GM19438 (cell line): ENCODE measurements around the gene MAP2K2.
"Not testable (repeated sequence)": the region's sequence is repeated elsewhere in the genome, so short reads cannot be mapped to it uniquely, and the experiment has no call there.

Experiments
- ATAC-seq: cut with Tn5 transposase; IDR thresholded peaks from one replicate; pipeline ENCODE4 v1.9.1; 2021; ENCODE audit warnings: low read depth; ENCODE audit not compliant: unreplicated experiment

MAP2K2 gene

DNA sequence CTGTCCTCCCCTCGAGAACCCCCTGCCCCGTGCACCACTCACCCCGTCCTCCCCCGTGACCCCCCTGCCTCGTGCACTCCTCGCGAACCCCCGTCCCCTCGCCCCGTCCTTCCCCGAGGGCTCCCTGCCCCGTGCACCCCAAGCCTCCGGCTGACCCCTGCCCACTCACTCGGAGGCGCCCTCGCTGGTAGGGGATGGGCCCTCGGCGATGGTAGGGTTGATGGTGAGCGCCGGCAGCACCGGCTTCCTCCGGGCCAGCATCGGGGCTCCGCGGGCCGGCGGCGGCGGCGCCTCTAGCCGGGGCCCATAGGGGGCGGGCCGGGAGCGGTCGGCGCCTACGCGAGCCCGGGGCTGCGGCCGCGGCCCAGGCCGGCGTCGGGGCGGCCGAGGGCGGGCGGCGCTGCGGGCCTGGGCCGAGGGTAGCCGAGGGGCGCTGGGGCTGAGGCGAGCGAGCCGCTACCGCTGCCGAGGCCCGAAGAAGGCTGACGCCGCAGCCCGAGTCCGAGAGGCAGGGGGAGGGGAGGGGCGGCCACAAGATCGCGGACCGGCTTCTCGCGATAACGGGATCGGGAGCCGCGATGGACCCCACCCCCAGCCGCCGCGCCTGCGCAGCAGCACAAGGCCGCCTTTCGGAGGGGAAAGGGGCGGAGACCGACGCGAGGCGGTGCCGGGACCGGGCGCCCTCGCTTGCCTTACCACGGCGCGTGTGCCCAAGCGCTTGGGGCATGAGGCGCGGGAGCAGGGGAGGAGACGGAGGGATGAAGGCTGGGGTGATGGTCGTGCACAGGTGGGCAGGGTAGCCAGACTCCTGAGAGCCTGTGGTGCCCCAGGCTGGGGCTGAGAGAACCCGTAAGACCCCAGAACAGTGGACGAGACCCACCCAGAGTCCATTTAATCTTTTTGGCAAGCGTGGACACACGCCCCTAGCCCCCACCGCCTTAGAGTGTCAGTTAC is at the start of gene MAP2K2:
Gene MAP2K2, minus strand, starts transcription at position 508 of the 954 bp plus-strand sequence. Its CDS starts 247 bp downstream, at position 261.
- ATAC-seq = peak; percentile 74

GRCh38 chr19:4172861-4173473 is 49.0 kb upstream of the MAP2K2 start:
- ATAC-seq = no peak

DNA sequence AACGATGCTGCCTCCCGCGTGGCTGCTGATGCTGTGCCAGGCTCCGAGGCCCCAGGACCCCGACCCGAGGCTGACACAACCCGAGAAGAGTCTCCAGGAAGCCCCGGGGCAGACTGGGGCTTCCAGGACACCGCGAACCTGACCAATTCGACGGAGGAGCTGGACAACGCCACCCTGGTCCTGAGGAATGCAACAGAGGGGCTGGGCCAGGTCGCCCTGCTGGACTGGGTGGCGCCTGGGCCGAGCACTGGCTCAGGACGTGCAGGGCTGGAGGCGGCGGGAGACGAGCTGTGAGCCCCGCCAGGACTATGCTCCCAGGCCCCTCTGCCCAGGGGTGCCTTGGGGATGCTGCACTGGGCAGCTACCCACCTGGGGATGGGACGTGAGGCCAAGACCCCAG is 47.8 kb upstream of the MAP2K2 start:
- ATAC-seq = no peak

DNA sequence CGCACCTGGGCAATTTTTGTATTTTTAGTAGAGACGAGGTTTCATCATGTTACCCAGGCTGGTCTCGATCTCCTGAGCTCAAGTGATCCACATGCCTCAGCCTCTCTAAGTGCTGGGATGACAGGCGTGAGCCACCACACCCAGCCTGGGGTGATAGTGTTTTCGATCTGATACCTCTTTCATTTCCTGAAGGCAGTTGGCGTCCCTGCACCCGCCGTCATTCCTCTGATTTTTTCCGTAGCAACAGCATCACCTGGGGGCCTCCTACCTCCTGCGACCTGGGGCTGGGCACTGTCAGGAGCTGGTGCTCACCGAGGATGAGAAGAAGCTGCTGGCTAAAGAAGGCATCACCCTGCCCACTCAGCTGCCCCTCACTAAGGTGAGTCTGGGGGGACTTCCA is 40.3 kb upstream of the MAP2K2 start:
- ATAC-seq = no peak

DNA sequence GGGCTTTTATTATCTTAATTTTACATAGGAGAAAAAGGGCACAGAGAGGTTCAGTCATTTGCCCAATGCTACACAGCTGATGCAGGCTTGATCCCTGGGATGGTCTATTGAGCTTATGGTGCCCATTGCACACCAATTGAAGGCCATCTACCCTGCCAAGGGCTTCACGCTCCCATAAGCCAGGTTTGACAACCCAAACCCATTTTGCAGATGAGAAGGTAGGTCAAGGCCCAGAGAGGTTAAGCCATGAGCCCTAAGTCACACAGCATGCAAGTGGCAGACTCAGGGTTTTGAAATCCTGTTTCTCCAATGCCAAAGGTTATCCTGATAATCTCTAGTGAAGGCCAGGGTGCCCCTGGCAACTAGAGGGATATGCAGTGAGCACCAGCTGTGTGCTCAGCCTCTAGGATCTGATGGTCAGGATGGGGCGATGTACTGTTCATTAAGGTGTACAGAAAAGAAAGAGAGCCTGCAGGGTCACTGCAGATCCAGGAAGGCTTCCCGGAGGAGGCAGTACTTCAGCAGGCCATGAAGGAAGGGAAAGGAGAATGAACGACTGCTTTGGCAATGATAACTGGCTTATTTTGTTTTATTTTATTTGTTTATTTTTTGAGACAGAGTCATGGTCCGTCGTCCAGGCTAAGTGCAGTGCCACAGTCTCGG is 37.6 kb upstream of the MAP2K2 start:
- ATAC-seq = no peak

DNA sequence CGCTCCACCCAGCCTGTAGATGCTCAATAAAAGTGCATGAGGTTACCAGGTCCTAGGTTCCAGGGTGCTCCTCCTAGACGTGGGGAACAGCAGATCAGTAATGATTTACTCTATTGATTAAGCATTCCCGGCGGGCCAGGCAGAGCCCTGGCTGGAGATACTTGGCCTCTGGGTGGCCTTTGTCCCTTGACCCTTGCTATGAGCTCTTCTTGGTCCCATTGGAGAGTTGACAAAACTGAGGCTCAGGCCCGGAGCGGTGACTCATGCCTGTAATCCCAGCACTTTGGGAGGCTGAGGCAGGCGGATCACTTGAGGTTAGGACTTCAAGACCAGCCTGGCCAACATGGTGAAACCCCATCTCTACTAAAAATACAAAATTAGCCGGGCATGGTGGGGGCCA is 34.0 kb upstream of the MAP2K2 start:
- ATAC-seq = not testable (repeated sequence)

GRCh38 chr19:4157164-4157563 is 33.2 kb upstream of the MAP2K2 start:
- no peak for ATAC-seq

DNA sequence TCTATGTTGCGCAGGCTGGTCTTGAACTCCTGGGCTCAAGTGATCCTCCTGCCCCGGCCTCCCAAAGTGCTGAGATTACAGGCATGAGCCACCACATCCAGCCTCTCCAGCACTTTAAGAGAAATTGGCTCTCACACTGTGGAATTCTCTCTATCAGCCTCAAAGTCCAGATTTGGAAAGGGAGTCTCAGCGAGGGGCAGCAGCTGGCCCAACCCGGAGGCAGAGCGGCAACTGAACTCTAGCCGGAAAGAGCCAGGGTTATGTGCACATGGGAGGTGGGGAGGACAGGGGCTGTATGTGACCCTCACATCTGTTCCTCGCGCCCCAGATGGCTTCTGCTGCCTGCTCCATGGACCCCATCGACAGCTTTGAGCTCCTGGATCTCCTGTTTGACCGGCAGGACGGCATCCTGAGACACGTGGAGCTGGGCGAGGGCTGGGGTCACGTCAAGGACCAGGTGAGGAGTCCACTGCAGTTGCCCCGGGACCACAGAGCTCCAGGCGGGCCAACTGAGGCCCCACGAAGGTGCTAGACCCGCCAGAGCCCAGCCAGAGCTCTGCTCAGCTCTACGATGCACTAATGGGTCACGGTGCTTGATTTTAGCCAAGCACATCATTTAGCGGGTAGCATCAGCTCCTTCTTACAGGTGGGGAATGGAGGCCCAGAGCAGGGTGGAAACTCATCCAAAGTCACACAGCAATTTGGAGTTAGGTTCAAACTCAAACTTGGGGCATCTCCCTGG is 30.8 kb upstream of the MAP2K2 start:
- ATAC-seq = no peak

GRCh38 chr19:4152241-4152998 is 28.5 kb upstream of the MAP2K2 start:
- ATAC-seq = no peak

GRCh38 chr19:4151623-4152022 is 27.7 kb upstream of the MAP2K2 start:
- no peak for ATAC-seq

- no peak for ATAC-seq
These were observed 25.8 kb upstream of the MAP2K2 start for GRCh38 chr19:4149518-4150288.

- ATAC-seq = no peak
These were observed 20.8 kb upstream of the MAP2K2 start for GRCh38 chr19:4144666-4145249.

- ATAC-seq = not testable (repeated sequence)
These were observed 19.0 kb upstream of the MAP2K2 start for GRCh38 chr19:4142916-4143315.

DNA sequence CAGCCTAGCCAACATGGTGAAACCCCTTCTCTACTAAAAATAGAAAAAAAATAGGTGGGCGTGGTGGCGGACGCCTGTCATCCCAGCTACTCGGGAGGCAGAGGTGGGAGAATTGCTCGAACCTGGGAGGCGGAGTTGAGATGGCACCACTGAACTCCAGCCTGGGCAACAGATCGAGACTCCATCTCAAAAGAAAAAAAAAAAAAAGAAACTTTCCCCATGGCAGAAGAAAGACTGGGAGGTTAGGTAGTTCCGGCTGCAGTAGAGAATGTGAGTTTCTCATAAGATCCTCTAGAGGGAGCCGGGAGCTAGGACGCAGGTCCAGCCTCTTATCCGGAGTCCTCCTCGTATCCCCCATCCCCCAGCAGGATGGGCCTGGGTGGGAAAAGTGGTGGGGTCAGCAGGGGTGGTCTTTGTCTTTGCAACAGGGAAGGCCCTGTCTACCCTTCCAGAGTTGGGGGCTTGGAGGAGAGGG is 16.4 kb upstream of the MAP2K2 start:
- no peak for ATAC-seq

DNA sequence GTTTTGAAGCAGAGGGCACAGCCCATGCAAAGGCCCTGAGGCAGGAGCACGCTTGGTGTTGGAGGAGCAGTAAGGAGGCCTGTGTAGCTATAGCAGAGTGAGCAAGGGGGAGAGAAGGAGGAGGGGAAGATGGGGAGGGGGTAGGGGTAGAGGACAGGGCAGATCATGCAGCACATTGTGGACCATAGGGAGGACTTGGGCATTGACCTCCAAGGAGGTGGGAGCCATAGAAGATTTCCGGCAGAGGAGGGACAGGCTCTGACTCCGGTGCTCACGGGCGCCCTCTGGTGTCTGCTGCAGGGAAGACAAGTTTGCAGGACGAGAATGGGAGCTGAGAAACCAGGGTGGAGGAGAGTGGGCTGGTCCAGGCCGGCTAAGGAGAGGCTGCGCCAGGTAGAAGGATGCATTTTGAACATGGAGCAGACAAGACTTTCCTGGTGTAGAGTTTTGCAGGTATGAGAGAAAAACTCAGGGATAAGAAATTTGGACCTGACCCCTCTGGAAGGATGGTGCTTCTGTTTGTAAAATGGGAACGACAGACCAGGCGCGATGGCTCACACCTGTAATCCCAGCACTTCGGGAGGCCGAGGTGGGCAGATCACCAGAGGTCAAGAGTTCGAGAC is 15.8 kb upstream of the MAP2K2 start:
- no peak for ATAC-seq

- ATAC-seq = no peak
These were observed 14.5 kb upstream of the MAP2K2 start for GRCh38 chr19:4138445-4138844.

GRCh38 chr19:4136680-4137088 is 12.8 kb upstream of the MAP2K2 start:
- no peak for ATAC-seq

- ATAC-seq = not testable (repeated sequence)
These were observed 11.5 kb upstream of the MAP2K2 start for GRCh38 chr19:4135386-4135785.
